CD4-positive, alpha-beta T cell treated with Interleukin-15 for 1 hour (primary cell): ENCODE measurements around the gene HLCS.

ENCODE experiments used
- DNase-seq: peaks from one replicate; pipeline ENCODE4 v3.0.0-alpha.2; 2020

The HLCS gene

DNA sequence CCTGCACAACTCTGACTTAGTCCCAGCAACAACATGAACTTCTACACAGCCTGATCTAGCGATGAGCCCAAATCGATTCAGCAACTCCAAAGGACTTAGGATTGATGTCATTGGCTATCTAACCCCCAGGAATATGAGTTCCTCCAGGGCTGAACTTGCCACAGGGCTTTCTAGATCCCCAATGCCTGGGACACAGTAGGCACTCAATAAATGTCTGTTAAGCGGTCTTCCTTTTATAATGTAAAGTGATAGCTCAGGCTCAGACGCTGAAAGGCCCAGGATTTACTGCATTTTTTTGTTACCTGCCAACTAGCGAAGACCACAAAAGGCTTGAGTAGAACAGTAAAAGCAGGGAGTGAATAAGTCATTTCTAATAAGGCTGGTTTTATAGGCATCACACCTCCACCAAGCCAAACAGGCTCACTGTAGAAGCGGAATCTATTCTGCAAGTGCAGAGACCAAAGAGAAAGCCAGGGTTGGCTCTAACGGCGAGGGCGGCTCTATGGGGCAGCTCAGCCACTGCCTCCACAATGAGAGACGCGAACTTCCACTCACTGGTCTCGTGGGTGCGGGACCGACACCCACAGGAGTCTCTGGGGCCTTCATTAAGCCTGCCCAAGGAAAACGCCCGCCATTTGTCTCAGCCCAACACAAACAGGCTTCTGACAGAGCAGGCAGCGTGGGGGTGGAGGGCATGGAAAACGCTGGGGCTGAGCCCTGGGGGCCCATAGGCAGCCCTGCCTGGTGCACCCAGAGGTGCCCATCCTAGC lies 52.0 kb downstream of the HLCS start:
- DNase-seq = no peak

- DNase-seq = no peak
Observed at GRCh38 chr21:36913247-36914169, 53.0 kb downstream of the HLCS start.

GRCh38 chr21:36910581-36911307 lies 55.7 kb downstream of the HLCS start:
- no peak for DNase-seq

DNA sequence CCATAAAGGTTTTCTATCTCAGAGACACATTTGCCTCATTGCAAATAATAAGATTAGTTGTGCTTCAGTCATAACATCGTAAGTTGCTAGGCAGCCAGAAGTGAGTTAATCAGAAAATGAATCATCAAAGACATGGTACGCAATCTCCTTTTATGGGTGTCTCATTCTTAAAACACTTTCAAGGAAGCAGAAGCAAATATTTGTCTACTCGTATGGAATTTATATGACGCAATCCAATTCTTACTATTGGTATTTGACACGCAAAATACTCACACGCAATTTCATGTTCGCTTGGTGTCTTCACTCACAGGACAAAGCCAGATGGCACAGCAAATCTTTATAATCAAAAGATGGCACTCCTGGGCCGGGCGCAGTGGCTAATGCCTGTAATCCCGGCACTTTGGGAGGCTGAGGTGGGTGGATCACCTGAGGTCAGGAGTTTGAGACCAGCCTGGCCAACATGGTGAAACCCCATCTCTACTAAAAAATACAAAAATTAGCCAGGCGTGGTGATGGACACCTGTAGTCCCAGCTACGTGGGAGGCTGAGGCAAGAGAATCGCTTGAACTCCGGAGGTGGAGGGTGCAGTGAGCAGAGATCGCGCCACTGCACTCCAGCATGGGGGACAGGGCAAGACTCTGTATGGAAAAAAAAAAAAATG lies 56.4 kb downstream of the HLCS start:
- no peak for DNase-seq

GRCh38 chr21:36909423-36909822 lies 57.0 kb downstream of the HLCS start:
- DNase-seq = no peak

DNA sequence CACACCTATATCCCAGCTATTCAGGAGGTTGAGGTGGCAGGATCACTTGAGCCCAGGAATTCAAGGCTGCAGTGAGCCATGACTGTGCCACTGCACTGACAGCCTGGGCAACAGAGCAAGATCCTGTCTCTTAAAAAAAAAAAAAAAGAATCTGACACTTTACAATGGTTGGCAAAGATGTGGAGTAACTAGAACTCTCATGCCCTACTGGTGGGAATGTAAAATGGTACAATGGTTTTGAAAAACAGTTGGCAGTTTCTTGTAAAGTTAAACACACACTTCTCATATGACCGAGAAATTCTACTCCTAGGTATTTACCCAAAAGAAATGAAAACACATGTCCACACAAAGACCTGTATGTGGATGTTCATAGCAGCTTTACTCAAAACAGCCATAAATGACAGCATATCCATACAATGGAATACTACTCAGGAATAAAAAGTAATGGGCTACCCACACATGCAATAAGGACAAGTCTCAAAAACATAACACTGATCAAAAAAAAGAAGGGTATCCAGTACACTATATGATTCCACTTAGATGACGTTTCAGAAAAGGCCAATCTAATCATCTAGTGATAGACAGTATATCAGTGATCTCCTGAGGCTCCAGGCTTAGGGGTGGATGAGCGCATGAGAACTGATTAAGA lies 58.1 kb downstream of the HLCS start:
- no peak for DNase-seq

GRCh38 chr21:36904093-36904666 lies 62.3 kb downstream of the HLCS start:
- no peak for DNase-seq

GRCh38 chr21:36902793-36903192 lies 63.7 kb downstream of the HLCS start:
- no peak for DNase-seq

GRCh38 chr21:36902331-36902730 lies 64.1 kb downstream of the HLCS start:
- DNase-seq = no peak

DNA sequence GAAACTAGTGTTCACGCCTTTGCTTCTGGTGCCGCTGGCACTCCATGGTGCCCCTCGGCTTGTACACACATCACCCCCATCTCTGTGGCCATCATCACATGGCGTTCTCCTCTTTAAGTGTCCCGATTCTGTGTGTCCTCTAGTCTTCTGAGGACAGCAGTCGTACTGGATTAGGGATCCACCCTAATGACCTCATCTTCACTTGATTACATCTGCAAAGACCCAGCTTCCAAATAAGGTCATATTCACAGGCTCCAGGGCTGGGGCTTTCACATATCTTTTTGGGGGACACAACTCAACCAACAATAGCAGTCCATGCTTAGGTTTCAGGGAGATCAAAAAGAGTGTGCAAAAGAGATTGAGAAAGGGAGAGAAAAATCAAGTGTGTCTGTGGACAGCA lies 64.9 kb downstream of the HLCS start:
- no peak for DNase-seq

DNA sequence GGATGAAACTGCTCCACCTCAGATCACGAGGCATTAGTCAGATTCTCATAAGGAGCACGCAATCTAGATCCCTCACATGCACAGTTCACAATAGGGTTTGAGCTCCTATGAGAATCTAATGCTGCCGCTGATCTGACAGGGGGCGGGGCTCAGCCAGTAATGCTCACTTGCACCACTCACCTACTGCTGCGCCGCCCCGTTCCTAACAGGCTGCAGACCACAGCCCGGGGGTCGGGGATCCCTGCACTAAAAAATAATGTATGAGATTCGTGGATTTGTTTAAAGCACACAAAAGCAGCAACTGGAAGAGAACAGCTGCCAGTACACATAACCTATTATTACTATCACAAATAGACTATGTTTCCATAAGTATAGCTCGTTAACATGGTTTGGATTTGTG lies 72.9 kb downstream of the HLCS start:
- no peak for DNase-seq

- no peak for DNase-seq
Observed at GRCh38 chr21:36892201-36892600, 74.3 kb downstream of the HLCS start.

DNA sequence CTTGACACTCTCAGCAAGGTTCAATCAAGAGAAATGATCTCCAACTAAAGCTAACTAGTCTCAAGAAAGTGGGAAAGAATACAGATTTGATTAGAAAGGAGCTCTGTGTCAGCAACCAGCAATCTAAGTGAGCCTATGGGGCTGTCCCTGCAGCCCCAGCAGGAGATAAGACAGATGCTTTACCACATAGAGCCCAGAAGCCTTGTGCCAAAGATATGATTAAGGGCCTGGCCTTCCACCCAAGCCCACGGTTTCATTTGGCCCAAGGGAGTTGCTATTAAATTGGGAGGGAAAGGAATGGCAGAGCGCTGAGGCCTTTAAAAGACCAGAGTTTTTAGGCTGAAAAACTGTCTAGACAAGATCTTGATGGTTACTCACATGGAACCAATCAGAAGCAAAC lies 74.8 kb downstream of the HLCS start:
- no peak for DNase-seq

- no peak for DNase-seq
Observed at GRCh38 chr21:36891121-36891520, 75.3 kb downstream of the HLCS start.

DNA sequence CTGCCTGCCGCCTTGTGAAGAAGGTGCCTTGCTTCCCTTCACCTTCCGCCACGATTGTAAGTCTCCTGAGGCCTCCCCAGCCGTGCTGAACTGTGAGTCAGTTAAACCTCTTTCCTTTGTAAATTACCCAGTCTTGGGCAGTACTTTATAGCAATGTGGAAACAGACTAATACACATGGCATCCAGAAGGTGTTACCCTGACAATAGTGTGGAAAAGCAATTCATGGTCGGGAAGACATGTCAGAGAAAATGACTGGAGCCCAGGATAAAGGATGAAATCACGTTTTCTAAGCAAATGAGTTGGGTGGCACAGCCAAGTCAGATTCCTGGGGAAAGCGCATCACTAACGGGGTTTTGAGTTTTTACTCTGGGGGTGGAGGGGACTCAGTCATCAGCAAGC lies 76.4 kb downstream of the HLCS start:
- DNase-seq = no peak

DNA sequence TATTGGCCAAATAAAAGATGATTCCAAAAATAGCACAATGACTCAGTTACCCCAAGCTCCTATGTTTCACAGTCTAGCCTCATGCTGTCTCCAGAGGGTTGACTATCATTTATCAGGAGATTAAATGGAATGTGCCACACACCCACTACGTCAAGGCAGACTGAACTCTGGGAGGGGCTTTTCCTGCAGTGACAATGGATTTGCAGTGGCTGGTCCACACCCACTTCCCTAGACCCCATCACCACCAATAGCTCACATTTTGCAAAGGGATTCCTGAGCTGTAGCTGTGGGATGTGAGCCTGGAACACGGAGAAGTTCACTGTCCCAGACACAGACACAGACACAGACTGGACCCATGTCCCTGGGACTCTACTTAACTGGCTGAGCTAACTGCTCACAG lies 77.1 kb downstream of the HLCS start:
- no peak for DNase-seq

GRCh38 chr21:36888466-36888865 lies 78.0 kb downstream of the HLCS start:
- DNase-seq = no peak

DNA sequence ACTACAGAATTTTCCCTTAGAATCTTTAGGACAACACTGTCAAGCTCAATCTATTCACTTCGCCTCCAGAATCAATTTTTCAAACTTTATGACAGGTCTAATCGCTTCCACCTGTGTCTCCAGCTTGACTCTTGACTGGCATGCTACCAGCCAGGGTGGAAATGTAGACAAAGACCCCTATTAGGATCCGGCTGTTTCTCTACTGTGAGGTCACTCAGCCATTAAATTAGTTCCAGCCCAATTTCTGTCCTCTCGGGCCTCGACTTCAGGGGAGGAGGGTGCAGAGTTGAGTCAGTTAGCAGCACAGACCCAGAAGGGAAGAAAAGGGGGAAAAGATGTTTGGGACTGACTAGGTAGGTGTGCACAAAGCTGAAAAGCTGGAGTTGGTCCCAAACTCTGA lies 78.5 kb downstream of the HLCS start:
- no peak for DNase-seq

DNA sequence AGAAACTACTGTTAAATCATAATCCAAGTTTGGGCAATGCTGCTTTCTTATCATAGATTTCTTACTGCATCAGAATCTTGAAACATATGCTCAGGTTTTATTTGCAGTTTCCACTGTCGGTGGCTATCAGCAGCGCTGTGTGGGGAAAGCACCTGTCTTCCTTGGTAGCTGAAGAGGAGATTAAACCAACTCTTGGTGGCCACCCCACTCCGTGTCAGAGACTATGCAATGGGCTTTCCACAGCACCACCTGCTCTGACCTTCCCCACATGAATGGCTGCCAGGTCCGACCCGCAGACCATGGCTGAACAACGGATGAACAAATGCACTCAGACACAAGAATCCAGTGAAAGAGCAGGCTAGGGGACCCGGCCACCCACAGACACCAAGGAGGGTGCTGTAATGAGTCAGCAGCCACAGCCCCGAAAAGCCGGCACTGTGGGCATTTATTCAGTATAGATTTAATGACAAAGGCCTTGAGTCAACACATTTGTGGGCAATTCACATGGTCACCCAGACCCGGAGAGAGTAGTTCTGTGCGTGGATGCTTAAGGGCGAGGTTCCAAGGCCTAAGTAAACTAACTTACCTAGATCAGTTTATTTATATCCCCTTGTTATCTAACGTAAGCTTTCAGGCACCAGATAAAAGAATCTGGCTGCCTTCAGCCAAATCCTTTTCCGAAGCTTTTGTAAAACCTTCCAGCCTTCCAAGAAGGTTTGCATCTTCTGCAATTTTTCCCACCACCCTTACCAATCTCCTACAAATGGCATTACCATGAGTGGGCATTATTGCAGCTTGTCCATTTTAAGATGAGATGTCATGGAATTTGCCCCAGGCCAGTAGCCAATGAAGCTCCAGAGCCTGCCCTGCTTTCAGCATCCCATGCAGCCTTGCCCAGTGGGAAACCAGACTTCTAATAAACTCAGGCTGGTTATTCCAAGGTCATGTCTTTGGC lies 82.7 kb downstream of the HLCS start:
- DNase-seq = no peak

GRCh38 chr21:36882776-36883175 lies 83.7 kb downstream of the HLCS start:
- no peak for DNase-seq

- no peak for DNase-seq
Observed at GRCh38 chr21:36881228-36881627, 85.2 kb downstream of the HLCS start.
